Stimulated activated CD4-positive, alpha-beta T cell treated with anti-CD3 and anti-CD28 coated beads, Interleukin-4, amount 100 ng/mL, for 48 hours (primary cell): Measurements from ENCODE around the gene WSCD2.

Experiments
- DNase-seq, 2 donors: peaks; one replicate each; pipeline ENCODE4 v3.0.0-alpha.2; 2020; ENCODE audit warnings: low read depth in 2 of 2

The WSCD2 gene

GRCh38 chr12:108127654-108128053, 1.4 kb upstream of the WSCD2 start:
- DNase-seq: no peak

- DNase-seq: no peak
These were observed 669 bp upstream of the WSCD2 start for GRCh38 chr12:108128221-108129016.

GRCh38 chr12:108131035-108131434, 1.9 kb downstream of the WSCD2 start:
- DNase-seq: no peak

DNA sequence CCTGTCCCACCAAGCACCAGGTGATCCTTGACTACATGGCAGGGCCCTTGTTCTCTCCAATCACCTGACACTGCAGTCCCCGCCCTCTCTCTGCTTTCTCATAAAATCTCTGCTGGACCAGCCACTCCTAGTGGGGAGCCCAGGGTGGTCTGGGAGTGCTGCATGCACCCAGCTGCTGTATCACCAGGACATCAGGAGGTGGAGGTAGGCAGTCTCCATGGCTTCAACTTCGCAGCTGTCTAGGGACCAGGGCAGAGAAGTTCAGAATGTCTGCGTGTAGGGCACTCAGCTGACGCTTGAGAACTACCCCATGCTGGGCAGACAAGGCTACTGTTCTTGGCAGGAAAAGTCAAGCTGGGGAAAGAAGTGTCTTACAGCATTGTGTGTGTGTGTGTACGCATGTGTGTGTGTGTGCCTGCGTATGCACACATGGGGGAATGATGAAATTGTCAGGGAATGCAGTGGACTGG, 2.6 kb downstream of the WSCD2 start:
- DNase-seq: no peak

DNA sequence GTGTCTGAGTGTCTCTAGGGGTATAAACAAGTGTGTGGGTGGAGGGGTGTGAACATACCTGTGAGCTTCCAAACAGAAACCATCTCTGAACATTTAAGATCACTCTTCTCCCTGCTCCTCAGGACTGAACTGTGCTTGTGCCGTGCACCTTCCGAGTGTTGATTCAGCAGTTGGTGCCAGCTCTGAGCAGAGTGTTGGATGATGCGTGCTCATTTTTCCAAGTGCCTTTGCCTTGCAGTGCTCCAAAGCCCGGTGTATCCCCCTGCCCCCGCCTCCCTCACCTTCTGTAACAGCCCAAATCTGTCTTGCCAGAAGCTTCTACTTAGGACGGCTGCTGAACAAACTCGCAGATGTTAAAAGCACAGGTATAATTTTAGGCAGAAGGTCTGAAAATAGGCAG, 4.4 kb downstream of the WSCD2 start:
- no peak for DNase-seq

DNA sequence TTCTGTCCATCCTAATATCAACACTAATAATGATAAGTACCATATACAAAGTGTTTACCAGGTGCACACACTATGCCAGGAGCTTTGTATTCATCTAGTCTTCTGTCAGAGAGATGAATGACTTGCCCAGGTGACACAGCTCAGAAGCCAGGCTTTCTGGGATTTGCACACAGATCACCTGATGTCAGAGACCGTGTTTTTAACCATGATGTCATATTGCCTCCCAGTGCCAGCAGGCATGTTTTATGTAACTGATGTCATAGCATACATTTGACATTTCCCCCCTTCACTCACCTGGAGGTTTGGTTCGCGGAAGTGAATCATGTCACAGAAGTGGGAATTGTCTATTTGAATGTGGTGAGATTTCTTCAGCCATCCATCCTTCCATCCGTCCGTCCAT, 5.7 kb downstream of the WSCD2 start:
- no peak for DNase-seq

DNA sequence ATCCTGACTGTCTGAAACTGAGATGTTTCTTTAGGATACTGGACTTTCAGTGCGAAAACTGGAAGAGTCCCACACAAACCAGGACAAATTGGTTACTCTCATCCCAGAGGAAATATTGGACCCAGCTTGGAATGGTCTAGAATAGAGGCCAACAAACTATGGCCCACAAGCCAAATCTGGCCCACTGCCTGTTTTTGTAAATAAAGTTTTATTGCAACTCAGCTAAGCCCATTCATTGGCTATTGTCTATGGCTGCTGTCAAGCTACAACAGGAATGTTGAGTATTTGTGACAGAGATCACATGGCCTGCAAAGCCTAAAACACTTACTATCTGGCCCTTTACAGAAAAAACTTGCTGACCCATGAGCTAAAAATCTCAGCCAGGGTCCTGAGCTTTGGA, 6.5 kb downstream of the WSCD2 start:
- DNase-seq: no peak

GRCh38 chr12:108136697-108137096, 7.6 kb downstream of the WSCD2 start:
- no peak for DNase-seq

GRCh38 chr12:108139454-108139853, 10.4 kb downstream of the WSCD2 start:
- no peak for DNase-seq

GRCh38 chr12:108140501-108140900, 11.4 kb downstream of the WSCD2 start:
- no peak for DNase-seq

- DNase-seq: no peak
These were observed 12.6 kb downstream of the WSCD2 start for GRCh38 chr12:108141600-108142130.

GRCh38 chr12:108143144-108143543, 14.1 kb downstream of the WSCD2 start:
- DNase-seq: no peak

DNA sequence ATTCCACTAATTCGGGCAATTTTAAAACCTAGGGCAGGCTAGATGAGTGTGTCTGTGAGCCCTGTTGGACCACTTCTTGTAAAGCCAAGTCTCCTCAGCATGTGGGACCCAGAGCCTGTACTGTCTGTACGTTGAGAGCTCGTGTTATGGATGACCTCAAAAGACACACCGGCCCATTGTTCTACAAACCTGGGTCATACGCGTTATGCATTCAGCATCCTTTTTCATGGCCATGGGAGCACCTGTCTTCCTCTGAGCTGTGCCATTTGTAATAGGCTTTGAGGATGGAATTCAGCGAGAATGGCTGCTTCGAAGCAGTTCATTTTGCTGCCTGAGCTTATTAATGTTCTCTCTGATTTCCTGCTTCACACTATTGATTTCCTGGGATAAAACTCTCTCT, 15.0 kb downstream of the WSCD2 start:
- no peak for DNase-seq

DNA sequence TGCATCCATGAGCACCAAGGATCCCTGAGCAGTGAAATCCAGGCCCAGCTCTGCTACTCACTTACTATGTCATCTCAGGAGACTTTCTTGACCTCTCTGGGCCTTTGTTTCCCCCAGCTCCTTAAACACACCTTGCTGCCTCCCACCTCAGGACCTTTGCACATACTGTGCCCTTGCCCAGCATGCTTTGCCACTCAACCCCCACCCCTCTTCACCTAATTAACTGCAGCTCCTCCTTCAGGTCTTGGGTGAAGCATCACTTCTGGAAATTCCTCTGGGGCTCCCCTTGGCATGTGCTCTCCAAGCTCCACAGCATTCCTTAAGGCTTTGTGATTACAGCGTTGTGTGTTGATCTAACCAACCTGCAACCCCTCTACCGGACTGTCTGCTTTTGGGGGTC, 15.9 kb downstream of the WSCD2 start:
- no peak for DNase-seq

DNA sequence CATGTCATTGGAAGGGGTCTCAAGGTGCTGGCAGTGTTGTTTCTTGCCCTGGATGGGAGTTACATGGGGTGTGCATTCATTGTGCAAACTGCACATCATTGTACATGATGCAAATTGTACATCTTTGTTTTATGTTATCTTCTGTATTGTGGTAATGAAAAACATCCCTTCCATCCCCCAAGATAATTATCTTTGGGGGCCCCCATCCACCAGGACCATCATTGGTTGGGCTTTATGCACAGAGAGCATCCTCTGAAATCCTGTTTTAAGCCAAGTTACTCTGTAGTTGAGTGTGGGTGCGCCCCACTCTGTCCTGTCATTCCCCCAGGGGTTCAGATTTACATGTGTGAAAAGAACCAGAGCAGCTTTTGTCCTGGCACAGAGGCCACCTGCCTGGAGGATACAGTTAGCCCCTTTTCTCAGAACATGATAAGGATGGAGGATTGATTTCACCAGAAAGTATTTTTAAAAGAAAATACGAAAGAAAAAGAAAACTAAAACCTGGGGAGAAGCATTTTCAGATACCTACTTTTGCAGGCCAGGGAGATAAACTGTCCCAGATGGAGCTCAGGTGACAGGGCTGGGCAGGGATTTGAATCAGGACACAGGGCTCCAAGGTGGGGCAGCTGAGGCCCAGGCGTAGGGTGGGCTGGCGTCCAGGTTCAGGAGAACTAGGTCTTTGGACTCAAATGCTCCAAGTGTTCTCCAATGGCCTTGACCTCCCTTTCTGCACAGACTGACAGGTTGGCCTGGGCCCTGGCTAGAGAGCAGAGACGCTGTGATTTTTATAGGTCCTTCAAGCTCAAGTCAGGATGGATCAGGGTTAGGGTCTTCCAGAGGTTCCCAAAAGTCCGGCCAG, 17.2 kb downstream of the WSCD2 start:
- DNase-seq: no peak

DNA sequence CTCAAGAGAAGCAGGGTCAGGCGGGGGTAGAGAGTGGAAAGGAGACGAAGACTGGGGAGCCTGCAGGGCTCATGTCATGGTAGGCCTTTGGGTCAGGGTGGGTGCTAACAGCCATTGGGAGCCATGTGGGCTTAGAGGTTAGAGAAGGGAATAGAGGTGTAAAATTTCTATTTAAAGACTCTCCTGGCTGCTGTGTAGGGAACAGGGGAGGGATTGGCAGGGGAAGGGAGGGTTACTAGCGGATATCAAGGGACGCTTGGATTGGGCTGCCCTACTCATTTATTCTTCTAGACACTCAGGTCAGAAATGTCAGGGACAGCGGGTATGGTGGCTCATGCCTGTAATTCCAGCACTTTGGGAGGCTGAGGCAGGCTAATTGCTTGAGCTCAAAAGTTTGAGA, 18.2 kb downstream of the WSCD2 start:
- no peak for DNase-seq

DNA sequence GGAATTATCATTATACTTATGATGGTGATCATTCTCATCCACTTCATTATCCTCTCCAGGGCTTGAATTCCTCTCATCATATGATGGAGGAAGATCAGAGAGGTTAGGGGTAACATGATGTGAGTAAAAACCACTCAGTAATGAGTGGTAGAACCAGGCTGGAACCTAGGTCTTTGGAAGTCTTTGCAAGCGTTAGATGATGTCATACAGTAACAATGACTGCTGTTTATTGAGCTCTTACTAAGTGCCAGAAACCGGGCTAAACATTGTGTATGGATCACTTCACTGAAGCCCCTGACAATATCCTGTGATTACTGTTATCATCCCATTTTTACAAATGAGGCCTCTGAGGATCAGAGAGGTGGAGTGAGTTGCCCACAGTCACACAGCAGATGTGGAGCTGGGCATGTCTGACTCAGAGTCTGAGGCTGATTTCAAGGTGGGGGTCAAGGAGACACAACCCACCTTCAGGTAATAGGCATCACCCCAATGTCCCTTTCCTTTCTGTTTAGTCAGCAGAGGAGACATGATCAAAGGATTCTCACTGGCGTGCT, 19.5 kb downstream of the WSCD2 start:
- no peak for DNase-seq

DNA sequence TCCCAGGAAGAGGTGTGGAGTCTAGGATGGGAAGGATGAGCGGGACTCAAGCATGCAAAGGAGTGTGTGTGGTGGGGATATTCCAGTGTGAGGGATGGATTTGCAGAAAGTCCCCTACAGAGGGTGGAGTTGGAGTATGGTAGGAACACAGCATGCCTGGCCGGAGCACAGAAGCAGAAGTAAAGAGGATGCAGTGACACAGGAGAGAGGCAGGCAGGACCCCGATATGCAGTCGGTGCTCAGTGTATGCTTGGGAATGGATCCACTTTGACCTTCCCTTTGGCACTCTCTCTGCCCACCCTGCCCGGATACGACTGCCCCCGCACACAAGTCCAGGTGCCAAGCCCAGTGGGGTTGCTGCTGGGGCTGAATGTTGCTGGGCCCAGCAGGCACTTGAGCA, 21.3 kb downstream of the WSCD2 start:
- no peak for DNase-seq

GRCh38 chr12:108151533-108152169, 22.6 kb downstream of the WSCD2 start:
- no peak for DNase-seq

DNA sequence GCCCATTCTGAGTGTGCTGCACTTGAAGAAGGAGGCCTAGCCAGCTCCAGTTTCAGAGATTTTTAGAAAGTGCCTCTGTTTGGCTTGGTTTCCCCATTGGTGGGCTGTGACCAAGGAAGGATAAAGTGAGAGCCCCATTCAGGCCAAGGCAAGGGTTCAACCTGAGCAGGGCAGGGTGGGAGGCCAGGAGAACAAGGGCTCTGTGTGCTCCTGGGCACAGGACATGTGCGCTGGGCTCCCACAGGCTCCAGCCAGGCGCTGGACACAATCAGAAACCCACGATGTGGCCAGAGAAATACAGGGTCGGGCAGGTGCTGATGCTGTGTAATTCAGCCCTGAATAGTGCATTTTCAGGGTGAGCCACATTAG, 23.1 kb downstream of the WSCD2 start:
- DNase-seq: no peak

DNA sequence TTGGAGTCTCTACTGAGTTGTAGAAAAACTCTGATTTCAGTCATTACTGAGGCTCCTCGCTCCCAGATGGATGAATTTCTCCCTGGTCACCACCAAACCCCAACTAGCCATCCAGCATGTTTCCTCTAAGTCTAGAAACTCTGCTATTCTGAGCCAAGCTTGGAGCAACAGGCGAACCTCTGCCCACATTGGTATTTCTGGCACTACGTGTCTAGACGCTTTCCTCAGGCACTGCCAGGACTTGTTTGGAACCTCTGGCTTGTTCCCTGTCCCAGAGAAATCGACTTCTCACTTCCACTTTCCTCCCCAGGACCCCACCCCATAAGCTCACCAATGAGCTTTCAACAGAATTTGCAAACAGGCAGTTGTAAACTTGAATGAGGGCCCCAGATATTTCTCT, 27.6 kb downstream of the WSCD2 start:
- no peak for DNase-seq

- DNase-seq: no peak
These were observed 28.9 kb downstream of the WSCD2 start for GRCh38 chr12:108157870-108158459.
